ENCODE measurements around the gene NUAK1. TPM values are rescaled to one million over a fixed set of nuclear protein-coding genes. Genes with fewer than 3 reads are reported as not detected.
"Not testable (repeated sequence)": the region's sequence is repeated elsewhere in the genome, so short reads cannot be mapped to it uniquely, and the experiment has no call there.

NUAK1 gene
- total RNA-seq, 1 donor from 2014 or later = 16.6 TPM

DNA sequence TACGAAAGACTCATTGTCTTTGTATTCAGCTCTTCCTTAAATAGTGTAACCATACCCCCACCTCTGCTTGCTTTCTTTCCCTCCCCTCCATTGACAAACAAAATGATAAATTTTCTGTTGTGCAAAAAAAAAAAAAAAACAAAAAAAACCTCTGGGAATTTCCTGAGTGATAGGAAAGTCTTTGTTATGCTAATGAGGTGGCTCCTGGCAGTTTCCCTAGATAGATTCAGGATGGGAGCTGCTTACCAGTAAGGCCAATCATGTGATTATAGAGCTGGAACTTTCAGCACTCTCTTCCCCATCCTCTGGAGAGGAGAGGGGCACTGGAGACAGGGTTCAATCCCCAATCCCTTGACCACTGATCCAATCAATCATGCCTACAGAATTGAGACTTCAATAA is 120.5 kb downstream of the NUAK1 start:
- no peak overlapping the region for H3K27ac Mint-ChIP-seq (ENCODE audit: unreplicated experiment)

DNA sequence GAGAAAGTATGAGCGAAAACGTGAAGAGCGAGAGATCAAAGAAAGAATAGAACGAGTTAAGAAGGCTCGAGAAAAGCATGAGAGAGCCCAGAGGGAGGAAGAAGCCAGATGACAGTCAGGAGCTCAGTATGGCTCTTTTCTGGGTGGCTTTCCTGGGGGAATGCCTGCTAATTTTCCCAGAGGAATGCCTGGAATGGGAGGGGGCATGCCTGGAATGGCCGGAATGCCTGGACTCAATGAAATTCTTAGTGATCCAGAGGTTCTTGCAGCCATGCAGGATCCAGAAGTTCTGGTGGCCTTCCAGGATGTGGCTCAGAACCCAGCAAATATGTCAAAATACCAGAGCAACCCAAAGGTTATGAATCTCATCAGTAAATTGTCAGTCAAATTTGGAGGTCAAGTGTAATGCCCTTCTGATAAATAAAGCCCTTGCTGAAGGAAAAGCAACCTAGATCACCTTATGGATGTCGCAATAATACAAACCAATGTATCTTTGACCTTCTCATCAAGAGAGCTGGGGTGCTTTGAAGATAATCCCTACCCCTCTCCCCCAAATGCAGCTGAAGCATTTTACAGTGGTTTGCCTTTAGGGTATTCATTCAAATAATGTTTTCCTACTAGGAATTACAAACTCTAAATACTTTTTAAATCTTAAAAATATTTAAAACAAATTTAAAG is 122.0 kb downstream of the NUAK1 start:
- Mint-ChIP-seq H3K36me3 (ENCODE audit: low read depth, unreplicated experiment) (peaks cover 20% of the 10 kb centered on the region), H3K4me1 (ENCODE audit: unreplicated experiment) (peaks cover 15% of the 10 kb centered on the region)
- not testable (repeated sequence) for H3K9me3 Mint-ChIP-seq (ENCODE audit: unreplicated experiment); H3K27me3 Mint-ChIP-seq (ENCODE audit: unreplicated experiment); H3K27ac Mint-ChIP-seq (ENCODE audit: unreplicated experiment); DNase-seq (ENCODE audit: low spot score); H3K4me3 Mint-ChIP-seq (ENCODE audit: unreplicated experiment)

More for the DNA sequence above, 120.5 kb downstream of the NUAK1 start:
- Mint-ChIP-seq H3K4me3 (ENCODE audit: unreplicated experiment) (no peak overlapping the region), H3K4me1 (ENCODE audit: unreplicated experiment) (peaks cover 29% of the 10 kb centered on the region), H3K9me3 (ENCODE audit: unreplicated experiment) (peaks cover 7% of the 10 kb centered on the region), H3K27me3 (ENCODE audit: unreplicated experiment) (peaks cover 5% of the 10 kb centered on the region), H3K36me3 (ENCODE audit: low read depth, unreplicated experiment) (peaks cover 16% of the 10 kb centered on the region)
- TF ChIP-seq, protein P1, sequence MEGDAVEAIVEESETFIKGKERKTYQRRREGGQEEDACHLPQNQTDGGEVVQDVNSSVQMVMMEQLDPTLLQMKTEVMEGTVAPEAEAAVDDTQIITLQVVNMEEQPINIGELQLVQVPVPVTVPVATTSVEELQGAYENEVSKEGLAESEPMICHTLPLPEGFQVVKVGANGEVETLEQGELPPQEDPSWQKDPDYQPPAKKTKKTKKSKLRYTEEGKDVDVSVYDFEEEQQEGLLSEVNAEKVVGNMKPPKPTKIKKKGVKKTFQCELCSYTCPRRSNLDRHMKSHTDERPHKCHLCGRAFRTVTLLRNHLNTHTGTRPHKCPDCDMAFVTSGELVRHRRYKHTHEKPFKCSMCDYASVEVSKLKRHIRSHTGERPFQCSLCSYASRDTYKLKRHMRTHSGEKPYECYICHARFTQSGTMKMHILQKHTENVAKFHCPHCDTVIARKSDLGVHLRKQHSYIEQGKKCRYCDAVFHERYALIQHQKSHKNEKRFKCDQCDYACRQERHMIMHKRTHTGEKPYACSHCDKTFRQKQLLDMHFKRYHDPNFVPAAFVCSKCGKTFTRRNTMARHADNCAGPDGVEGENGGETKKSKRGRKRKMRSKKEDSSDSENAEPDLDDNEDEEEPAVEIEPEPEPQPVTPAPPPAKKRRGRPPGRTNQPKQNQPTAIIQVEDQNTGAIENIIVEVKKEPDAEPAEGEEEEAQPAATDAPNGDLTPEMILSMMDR (IDR thresholded peaks at IDR 0.05; ENCODE audit: unreplicated experiment) = no peak
- DNase-seq (ENCODE audit: low spot score) = no peak

DNA sequence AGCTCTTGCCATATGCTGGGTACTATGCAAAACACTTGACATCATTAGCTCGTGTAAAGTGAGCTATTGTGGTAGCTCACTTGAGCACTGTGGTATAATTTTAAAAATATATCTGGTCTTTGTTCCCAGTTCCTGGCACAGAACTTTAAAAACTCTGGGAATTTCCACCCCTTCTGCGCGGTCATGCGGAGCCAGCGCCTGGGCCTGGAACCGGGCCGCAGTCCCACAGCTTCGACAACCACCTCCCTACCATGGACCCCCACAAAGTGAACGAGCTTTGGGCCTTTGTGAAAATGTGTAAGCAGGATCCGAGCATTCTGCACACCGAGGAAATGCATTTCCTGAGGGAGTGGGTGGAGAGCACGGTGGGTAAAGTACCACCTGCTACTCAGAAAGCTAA is 123.1 kb downstream of the NUAK1 start:
- Mint-ChIP-seq H3K27me3 (ENCODE audit: unreplicated experiment) (peaks cover 5% of the 10 kb centered on the region), H3K9me3 (ENCODE audit: unreplicated experiment) (peaks cover 7% of the 10 kb centered on the region), H3K36me3 (ENCODE audit: low read depth, unreplicated experiment) (peaks cover 20% of the 10 kb centered on the region), H3K4me3 (ENCODE audit: unreplicated experiment) (no peak overlapping the region), H3K4me1 (ENCODE audit: unreplicated experiment) (peaks cover 4% of the 10 kb centered on the region), H3K27ac (ENCODE audit: unreplicated experiment) (no peak overlapping the region)
- TF ChIP-seq, protein P1 (IDR thresholded peaks at IDR 0.05; ENCODE audit: unreplicated experiment) = no peak
- DNase-seq (ENCODE audit: low spot score) = no peak

DNA sequence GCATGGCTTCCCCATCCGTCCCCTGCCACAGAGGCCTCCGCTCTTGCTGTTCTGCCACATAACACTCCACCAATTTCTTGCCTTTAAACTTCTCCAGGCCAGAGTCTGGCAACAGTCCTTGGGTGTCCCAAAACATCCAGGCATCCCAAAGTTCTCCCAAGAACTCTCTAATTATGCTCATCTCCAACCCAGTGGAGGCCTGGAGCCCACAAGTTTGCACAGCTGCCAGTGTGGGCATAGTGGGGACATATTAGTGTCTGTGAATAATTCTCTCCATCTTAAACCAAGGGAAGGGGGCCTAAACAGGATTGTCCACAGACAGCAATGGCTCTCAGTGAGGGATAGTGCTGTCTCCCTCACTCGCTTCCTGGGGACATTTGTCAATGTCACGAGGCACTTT is 124.8 kb downstream of the NUAK1 start:
- no peaks in the 10 kb centered on the region for H3K4me1 Mint-ChIP-seq (ENCODE audit: unreplicated experiment)
- peaks cover 2% of the 10 kb centered on the region for H3K27me3 Mint-ChIP-seq (ENCODE audit: unreplicated experiment)
- TF ChIP-seq, protein P1 (IDR thresholded peaks at IDR 0.05; ENCODE audit: unreplicated experiment) = no peak
- no peak overlapping the region for H3K27ac Mint-ChIP-seq (ENCODE audit: unreplicated experiment)
- H3K36me3 Mint-ChIP-seq (ENCODE audit: low read depth, unreplicated experiment) = peaks cover 10% of the 10 kb centered on the region
- no peak overlapping the region for H3K4me3 Mint-ChIP-seq (ENCODE audit: unreplicated experiment)
- no peaks in the 10 kb centered on the region for H3K9me3 Mint-ChIP-seq (ENCODE audit: unreplicated experiment)
- no peak for DNase-seq (ENCODE audit: low spot score)

Other genes with a start within 250 kb of the NUAK1 start
- 76.7 TPM for gene CKAP4, start 109.1 kb upstream of the NUAK1 start, total RNA-seq (ENCODE audit: unreplicated experiment)
- 14.0 TPM for gene TCP11L2, start 163.8 kb upstream of the NUAK1 start, total RNA-seq (ENCODE audit: unreplicated experiment)
- gene POLR3B, start 218.8 kb upstream of the NUAK1 start, total RNA-seq (ENCODE audit: unreplicated experiment) = 7.5 TPM